Embryonic facial prominence (tissue), 1 donor: ENCODE data around the gene GPR18.

ENCODE experiments used
- DNase-seq: peaks from one replicate; pipeline ENCODE4 v3.0.0-alpha.2; 2016; ENCODE audit errors: extremely low spot score

GPR18 gene

DNA sequence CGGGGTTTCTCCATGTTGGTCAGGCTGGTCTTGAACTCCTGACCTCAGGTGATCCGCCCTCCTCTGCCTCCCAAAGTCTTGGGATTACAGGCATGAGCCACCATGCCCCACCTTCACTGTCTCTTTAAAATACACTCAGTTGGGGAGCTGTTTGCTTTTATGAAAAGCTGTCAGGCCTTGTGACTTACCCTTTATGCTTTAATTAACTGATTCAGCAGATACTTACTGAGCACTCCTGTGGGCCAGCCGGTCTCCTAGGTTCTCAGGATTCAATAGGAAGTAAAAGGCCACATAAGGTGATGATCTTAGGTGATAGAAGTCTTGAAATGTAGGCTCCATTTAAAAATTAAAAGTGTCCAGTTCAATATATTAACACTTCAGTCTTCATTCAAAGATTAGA is 50.0 kb downstream of the GPR18 start:
- DNase-seq = no peak

DNA sequence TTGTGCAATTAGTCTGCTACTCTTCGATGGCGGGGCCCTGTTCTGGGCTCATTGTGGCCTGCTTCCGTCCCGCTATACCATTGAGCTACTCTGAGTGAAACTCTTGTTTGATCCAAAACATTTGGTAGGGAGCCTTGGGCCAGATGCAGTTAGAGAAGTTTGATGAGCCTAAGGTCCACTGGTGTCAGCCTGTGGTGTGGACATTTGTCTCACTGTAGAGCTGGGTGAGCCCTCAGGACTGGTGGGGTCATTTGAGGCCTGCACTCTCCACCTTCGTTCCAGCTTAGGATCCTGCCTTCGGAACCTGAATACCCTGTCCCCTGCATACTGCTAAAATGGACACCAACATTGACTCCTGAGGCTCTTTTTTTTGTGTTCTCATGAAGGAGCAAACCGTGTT is 50.7 kb downstream of the GPR18 start:
- no peak for DNase-seq

DNA sequence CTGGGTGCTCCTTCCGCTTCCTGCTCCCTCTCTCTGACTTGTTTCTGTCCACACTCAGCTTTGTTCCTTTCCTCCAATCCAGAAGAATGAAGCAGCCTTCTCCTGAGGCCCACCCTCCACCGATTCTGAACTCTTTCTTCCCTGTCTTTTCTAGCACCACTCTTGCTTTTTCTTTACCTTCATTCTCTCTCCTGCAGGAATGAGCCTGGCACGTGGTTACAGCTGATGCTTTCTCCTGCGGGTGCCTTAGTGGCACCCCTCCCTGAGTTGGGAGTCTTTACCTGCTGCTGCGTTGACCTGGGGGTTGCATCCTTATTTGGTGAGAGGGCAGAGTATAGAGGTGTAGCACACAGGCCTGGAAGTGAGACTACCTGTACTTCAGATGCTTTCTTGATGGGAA is 51.3 kb downstream of the GPR18 start:
- DNase-seq = no peak

DNA sequence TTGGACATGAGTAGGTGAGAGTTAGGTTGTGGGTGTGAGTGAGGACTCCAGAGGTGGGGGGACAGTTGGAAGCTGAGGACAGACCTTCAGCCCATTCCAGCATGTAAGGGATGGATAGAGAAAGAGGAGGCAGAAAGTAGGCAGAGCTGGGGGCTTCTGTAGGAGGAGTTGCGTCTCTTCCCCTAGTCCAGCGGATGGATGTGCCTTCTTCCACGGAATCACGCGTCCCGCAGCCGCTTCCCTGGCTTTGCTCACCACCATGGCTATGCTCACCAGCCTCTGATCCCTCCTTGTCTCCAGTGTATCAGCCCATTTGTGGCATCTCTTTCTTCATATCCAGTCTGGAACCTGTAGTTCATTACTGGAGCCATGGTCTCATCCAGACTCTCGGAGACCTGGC is 52.0 kb downstream of the GPR18 start:
- DNase-seq = no peak

DNA sequence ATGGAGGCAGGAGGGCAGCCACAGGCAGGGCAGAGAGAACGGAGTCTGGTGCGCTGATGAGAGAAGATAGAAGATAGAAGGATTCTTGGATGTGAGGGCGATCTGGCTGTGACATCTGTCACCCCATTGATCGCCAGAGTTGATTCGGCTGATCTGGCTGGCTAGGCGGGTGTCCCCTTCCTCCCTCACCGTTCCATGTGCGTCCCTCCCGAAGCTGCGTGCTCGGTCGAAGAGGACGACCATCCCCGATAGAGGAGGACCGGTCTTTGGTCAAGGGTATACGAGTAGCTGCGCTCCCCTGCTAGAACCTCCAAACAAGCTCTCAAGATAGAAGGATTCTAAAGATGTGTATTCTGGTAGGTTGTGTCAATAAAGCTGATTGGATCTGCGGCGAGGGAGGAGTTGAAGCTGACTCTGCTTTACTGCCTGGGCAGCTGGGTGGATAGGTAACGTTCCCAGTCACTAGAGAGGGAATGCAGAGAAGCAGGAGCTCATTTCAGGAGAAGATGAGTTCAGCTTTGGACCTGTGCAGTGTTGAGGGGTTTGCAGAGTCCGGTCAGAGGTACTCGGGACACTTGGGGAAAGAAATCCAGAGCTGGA is 52.5 kb downstream of the GPR18 start:
- no peak for DNase-seq
